IgD-negative memory B cell (primary cell): ENCODE data around the gene CPZ. TPM values are rescaled to one million over a fixed set of nuclear protein-coding genes. Genes with fewer than 3 reads are reported as not detected.
A peak's percentile ranks its signal among the peaks of the same experiment; 100 is the strongest.

Experiments
- H3K27ac Mint-ChIP-seq, 3 donors: one replicate each; pipeline ENCODE4 v1.8.0; 2020 to 2022; ENCODE audit warnings: mild to moderate bottlenecking in 3 of 3, mixed read lengths in 3 of 3, moderate library complexity in 1 of 3
- H3K27me3 Mint-ChIP-seq: one replicate; pipeline ENCODE4 v1.8.0; 2021; ENCODE audit warnings: mixed read lengths
- H3K36me3 Mint-ChIP-seq: one replicate; pipeline ENCODE4 v1.8.0; 2020; ENCODE audit warnings: mild to moderate bottlenecking, mixed read lengths
- H3K4me1 Mint-ChIP-seq, 3 donors: one replicate each; pipeline ENCODE4 v1.8.0; 2020 to 2022; ENCODE audit warnings: mixed read lengths in 3 of 3, mild to moderate bottlenecking in 1 of 3
- H3K4me3 Mint-ChIP-seq, 4 donors: one replicate each; pipeline ENCODE4 v1.8.0; 2020 to 2022; ENCODE audit warnings: mild to moderate bottlenecking in 4 of 4, mixed read lengths in 4 of 4, moderate library complexity in 3 of 4
- H3K9me3 Mint-ChIP-seq, 3 donors: one replicate each; pipeline ENCODE4 v1.8.0; 2020 to 2021; ENCODE audit warnings: mixed read lengths in 3 of 3, mild to moderate bottlenecking in 1 of 3
- polyA plus RNA-seq: library from polyadenylated mRNA; unstranded; fragments of 300-500 nt; fragmentation: Illumina TruSeq; gene quantifications from one replicate; pipeline ENCODE4 v1.2.3, GENCODE V29; 2021

CPZ gene
- polyA plus RNA-seq: not detected

DNA sequence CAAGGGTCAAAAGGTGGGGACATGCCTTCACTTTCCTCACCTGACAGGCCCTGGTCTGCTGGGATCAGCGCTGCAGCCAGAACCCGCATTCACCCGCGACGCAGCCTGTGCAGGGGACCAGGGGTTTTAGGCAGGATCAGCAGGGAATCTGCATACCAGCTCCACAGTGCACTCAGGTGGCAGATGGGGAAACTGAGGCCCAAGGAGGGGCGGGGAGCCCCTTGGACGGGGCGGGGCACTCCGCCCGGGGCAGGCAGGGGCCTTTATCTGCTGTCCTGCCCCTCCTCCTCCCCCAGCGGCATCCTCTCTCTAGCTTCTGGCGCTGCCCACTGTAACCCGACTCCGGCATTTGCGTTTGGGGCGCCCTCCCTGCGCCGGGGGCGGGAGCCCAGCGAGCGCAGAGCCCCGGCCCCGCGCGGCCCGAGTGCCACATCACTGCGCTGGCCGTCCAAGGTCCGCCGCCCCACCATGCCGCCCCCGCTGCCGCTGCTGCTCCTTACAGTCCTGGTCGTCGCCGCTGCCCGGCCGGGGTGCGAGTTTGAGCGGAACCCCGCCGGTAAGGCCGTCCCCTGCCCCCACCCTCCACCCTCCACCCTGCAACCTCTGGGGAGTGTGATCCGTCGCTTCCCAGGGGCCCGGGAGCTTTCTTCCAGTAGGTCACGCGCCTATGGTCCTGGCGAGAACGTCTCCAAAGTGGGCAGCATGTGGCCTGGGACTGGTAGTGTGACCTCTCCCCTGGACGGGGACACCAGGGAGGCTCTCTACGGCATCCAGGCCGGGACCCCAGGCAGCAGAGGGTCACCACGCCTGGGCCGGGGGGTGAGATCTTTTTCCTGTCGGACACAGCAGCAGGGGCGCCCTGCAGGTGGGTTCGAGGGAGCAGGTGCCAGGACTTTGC is at the start of gene CPZ:
Gene CPZ, plus strand, starts transcription at position 400 of the 898 bp plus-strand sequence. Its CDS starts 69 bp downstream, at position 469.
- Mint-ChIP-seq H3K9me3 (no peaks in the 10 kb centered on the region), H3K27ac (no peak within 1 kb of the TSS), H3K4me1 (peaks cover 0 to 2% (median 0%) of the 10 kb centered on the region in 3 donors), H3K36me3 (no peaks in the 10 kb centered on the region), H3K4me3 (no peak within 1 kb of the TSS), H3K27me3 (peaks cover 23% of the 10 kb centered on the region)

DNA sequence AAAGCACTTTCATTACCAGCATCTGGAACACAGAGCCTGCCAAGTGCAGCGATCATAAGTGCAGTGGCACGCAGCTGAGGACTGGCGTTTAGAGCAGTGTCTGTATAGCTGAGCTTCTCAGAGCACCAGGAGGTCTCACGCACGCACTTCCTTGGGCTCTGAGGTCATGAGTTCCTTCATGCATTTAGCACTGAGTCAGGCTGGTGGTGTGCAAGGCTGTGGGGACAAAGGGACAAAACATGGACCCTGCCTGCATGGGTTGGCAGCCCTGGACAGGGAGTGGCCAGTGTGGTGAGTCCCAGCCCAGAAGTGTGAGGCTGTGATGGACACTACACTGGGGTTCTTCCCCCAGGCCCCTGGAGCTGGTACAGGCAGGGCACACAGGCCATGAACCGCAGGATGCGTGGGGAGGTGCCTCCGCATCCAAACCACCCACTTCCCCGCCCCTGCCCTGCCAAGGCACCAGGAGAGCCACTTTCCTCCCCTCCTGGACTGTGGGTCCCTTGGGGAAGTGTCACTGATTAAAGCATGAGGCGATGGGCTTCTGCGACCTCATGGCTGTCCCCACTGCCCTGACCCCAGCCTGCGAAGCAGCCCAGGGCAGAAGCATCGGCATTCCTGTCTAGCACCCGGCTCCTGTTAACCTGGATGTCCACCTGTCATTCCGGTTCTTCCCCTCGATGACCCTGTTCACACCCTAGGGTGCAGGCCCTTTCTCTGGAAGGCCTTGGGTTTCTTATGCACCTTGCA is 49.6 kb upstream of the CPZ start:
- no peaks in the 10 kb centered on the region for H3K27me3 Mint-ChIP-seq
- no peaks in the 10 kb centered on the region for H3K36me3 Mint-ChIP-seq
- H3K27ac Mint-ChIP-seq: no peak overlapping the region
- H3K9me3 Mint-ChIP-seq: no peaks in the 10 kb centered on the region
- H3K4me1 Mint-ChIP-seq: peaks cover 0 to 4% (median 0%) of the 10 kb centered on the region in 3 donors
- H3K4me3 Mint-ChIP-seq: no peak overlapping the region

DNA sequence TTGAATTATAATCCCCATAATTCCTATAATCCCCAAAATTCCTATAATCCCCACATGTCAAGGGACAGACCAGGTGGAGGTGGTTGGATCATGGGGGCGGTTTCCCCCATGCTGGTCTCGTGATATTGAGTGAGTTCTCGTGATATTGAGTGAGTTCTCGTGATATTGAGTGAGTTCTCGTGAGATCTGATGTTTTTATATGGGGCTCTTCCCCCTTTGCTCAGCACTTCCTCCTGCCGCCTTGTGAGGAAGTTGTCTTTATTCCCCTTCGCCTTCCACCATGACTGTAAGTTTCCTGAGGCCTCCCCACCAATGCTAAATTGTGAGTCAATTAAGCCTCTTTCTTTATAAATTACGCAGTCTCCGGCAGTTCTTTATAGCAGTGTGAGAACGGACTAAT is 48.9 kb upstream of the CPZ start:
- H3K4me1 Mint-ChIP-seq: peaks cover 0 to 4% (median 0%) of the 10 kb centered on the region in 3 donors

DNA sequence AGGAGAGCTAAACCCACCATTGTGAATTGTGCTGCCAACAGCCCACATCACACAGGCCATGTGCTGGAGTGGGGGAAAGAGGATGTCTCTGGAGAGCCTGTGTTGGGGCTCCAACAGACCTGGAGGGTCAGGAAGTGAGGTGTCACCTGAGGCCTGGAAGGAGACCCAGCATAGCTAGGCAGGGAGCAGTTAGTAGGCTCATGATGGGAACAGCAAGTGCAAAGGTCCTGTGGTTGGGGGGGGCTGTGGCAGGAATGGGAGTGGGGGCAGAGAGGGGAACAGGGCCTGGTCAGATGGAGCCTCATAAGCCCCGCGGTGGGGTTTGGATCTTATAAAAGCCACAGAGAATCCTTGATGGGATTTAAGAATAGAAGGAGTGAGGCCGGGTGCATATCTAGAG is 48.3 kb upstream of the CPZ start:
- Mint-ChIP-seq H3K27me3 (no peaks in the 10 kb centered on the region), H3K27ac (peak overlapping the region in 1 of 3 donors; percentile 48), H3K9me3 (no peaks in the 10 kb centered on the region), H3K4me1 (peaks cover 0 to 4% (median 0%) of the 10 kb centered on the region in 3 donors), H3K36me3 (no peaks in the 10 kb centered on the region), H3K4me3 (no peak overlapping the region)

More for the DNA sequence above, 48.9 kb upstream of the CPZ start:
- Mint-ChIP-seq H3K27ac (no peak overlapping the region), H3K4me3 (no peak overlapping the region), H3K36me3 (no peaks in the 10 kb centered on the region), H3K9me3 (no peaks in the 10 kb centered on the region), H3K27me3 (no peaks in the 10 kb centered on the region)

DNA sequence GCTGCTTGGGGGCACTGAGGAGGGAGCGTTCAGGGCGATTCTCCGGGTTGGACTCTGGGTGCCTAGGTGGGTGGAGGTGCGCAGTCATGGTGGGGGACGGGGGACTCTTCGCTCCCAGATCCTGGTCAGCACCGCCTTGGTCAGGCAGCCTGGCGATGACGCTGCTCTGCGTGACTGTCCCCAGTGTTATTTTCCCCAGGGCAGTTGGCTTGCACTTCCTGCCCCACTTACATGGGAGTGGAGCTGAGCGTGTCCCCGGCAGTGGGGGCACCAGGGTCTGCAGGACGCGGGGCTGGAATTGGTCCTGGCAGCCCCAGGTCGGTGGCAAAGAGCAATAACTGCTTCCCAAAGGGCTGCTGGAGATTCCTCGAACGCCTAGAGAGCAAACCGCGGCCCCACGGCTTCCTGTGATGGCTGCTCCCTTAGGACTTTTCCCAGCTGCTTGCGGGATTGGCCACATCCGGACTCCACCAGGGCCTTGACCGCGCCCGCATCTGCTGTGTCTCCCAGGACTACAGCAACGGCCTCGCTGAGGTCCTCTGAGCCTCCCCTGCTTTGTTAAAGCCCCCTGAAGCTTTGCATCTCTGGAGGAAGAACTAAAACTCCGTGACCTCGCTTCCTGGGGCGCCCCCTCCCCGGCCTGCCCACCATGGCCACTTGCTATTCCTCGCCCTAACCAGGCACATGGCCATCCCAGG is 47.7 kb upstream of the CPZ start:
- Mint-ChIP-seq H3K4me3 (no peak overlapping the region), H3K4me1 (peaks cover 0 to 3% (median 0%) of the 10 kb centered on the region in 3 donors), H3K27me3 (no peaks in the 10 kb centered on the region), H3K9me3 (no peaks in the 10 kb centered on the region), H3K27ac (peak overlapping the region in 1 of 3 donors; percentile 48), H3K36me3 (no peaks in the 10 kb centered on the region)

DNA sequence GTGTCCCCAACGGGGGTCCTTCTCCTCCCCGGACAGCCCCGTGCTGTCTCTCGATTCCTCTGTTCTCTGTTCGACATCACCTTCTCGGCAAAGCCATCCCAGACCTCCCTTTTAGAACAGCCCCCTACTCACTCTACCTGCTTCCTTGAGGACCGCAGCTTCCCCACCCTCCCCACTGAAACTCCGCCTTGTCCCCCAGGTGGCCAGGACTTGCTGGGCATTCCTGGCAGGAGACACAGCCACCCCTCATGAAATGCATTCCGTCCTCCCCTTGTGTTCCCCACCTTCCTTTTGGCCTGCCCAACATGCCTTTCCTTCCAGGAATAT is 47.2 kb upstream of the CPZ start:
- no peaks in the 10 kb centered on the region for H3K4me1 Mint-ChIP-seq
- H3K27me3 Mint-ChIP-seq: no peaks in the 10 kb centered on the region
- no peaks in the 10 kb centered on the region for H3K9me3 Mint-ChIP-seq
- H3K27ac Mint-ChIP-seq: no peak overlapping the region
- no peak overlapping the region for H3K4me3 Mint-ChIP-seq
- H3K36me3 Mint-ChIP-seq: no peaks in the 10 kb centered on the region

DNA sequence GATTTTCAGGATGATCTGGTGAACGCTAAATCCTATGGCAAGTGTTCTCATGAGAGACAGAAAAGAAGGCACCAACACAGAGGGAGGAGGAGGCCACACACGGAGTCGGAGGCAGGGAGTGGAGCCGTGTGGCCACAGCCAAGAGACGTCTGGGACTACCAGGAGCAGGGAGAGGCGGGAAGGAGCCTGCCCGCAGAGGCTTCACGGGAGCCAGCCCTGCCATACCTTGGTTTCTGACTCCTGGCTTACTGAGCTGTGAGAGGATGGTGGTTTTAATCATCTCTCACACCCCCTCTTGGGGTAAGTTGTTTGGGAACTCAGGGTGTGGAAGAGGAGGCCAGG is 45.8 kb upstream of the CPZ start:
- no peaks in the 10 kb centered on the region for H3K36me3 Mint-ChIP-seq
- H3K4me1 Mint-ChIP-seq: no peaks in the 10 kb centered on the region
- H3K4me3 Mint-ChIP-seq: no peak overlapping the region
- no peaks in the 10 kb centered on the region for H3K27me3 Mint-ChIP-seq
- peaks cover 0 to 2% (median 0%) of the 10 kb centered on the region in 3 donors for H3K9me3 Mint-ChIP-seq
- H3K27ac Mint-ChIP-seq: no peak overlapping the region

DNA sequence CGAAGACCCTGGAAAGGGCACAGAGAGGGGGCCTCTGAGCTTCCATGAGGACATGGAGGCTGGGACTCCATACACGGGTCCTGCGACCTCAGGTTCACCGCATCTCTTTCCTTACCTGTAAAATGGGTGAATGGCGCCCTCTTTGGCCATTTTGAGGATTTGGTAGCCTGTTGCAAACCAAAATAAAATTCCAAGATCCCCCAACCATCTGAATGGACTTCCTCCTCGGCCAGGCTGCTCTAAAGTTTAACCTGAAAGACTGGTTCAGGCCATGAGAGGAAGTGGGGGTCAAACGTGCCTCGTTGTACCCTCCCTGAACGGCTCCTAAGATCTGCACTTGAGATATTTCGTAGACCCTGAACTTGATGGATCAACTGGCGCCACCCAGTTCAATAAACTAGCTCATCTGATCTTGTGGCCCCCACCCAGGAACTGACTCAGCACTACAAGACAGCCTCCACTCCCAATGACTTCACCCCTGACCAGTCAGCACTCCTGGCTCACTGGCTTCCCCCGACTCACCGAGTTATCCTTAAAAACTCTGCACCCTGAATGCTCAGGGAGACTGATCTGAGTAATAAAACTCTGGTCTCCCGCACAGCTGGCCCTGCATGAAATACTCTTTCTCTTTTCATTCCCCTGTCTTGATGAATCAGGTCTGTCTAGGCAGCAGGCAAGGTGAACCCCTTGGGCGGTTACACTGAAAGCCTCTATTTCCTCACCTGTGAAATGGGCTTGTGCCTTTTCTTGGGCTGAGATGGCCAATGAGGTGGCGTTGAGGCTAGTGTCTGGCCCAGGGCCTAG is 45.3 kb upstream of the CPZ start:
- Mint-ChIP-seq H3K27me3 (no peaks in the 10 kb centered on the region), H3K4me3 (no peak overlapping the region), H3K4me1 (no peaks in the 10 kb centered on the region), H3K9me3 (peaks cover 0 to 2% (median 0%) of the 10 kb centered on the region in 3 donors), H3K36me3 (no peaks in the 10 kb centered on the region), H3K27ac (no peak overlapping the region)

DNA sequence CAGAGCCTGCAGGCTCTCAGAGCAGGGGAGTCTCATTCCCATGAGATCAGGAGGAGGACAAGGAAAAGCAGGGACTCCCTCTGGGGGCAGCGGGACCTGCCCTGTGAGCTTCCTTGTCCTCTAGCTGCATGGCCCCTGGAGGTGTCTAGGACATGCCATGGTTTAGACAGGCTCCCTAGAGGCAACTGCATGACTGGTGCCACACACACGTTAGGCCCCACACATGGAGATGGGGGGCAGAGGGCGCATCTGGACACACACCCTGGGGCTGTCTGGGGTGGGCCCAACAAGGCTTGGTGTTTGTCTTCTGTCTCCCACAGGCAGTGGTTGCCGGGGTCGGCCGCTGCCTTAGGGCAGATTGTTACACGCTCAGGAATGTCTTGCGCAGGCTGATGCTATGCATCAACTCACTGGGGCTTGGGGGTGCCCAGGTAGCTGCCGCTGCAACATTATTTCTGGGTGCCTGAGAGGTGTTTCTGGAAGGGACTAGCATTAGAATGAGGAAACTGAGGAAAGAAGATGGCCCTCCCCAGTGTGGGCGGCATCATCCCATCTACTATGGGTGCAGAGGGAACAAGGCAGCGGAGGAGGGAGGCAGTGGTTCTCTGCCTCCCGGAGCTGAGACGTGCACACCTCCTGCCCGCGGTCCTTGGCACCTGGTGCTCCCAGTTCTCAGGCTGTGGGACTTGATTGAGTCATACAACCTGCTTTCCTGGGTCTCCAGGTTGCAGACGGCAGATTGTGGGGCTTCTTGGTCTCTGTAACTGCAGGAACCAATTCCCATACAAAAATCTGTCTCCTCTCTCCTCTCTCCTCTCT is 44.4 kb upstream of the CPZ start:
- Mint-ChIP-seq H3K4me1 (no peaks in the 10 kb centered on the region), H3K27ac (no peak overlapping the region), H3K4me3 (no peak overlapping the region), H3K36me3 (no peaks in the 10 kb centered on the region), H3K27me3 (no peaks in the 10 kb centered on the region), H3K9me3 (peaks cover 0 to 2% (median 0%) of the 10 kb centered on the region in 3 donors)

DNA sequence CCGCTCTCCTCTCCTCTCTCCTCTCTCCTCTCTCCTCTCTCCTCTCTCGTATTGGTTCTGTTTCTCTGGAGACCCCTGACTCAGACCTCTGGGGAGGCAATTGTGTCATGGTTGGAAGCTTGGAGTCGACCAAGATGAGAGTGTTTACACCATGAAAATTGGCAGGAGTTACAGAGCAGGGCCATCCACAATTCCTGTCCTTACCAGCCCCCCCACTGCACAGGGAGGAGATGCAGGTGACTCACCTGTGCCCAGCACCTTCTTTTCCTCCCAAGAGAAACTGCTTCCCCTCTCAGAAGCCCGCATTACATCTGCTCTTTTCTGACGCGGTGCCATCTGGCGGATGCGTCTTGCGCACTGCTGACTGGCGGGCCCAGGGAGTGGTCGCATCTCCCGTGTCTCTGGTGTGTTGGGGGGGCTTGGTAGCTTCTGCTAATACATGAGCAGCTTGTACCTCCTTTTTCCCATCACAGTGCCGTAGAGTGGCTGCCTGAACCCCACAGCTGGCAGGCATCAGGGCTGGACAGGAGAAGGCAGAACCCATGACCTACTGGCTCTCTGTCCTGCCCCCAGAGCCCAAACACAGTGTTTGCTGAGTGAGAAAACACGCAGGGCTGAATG is 43.7 kb upstream of the CPZ start:
- Mint-ChIP-seq H3K27me3 (no peaks in the 10 kb centered on the region), H3K4me3 (no peak overlapping the region), H3K36me3 (no peaks in the 10 kb centered on the region), H3K9me3 (peaks cover 0 to 2% (median 0%) of the 10 kb centered on the region in 3 donors), H3K4me1 (no peaks in the 10 kb centered on the region), H3K27ac (no peak overlapping the region)

DNA sequence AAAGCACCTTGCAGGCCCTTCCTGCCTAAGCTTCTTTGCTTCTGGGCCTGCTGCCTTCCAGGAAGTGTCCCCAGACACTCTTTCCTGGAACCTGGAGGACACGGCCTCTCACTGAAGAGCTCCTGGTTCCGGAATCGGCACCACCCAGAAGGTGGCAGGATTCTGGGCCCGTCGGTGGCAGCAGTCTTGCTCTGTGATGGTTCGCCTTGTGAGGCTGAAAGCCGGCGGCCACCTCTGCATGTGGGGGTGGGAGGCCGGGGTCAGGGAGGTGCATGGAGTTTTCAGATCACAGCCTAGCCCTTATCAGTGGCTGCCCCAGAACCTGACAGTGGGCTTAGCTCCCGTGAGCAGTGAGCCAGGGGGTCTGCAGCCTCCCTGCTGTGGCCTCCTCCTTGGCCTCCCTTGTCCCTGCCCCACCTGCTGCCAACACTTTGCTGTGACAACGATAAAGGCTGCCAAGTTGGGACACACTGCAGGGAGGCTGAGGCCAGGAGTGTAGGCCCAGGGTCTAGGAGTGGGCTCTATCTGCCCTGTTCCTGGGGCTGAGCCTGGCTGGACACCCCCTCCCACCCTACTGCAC is 43.1 kb upstream of the CPZ start:
- H3K36me3 Mint-ChIP-seq: no peaks in the 10 kb centered on the region
- no peaks in the 10 kb centered on the region for H3K27me3 Mint-ChIP-seq
- no peak overlapping the region for H3K27ac Mint-ChIP-seq
- no peak overlapping the region for H3K4me3 Mint-ChIP-seq
- no peaks in the 10 kb centered on the region for H3K4me1 Mint-ChIP-seq
- H3K9me3 Mint-ChIP-seq: peaks cover 0 to 2% (median 0%) of the 10 kb centered on the region in 3 donors

DNA sequence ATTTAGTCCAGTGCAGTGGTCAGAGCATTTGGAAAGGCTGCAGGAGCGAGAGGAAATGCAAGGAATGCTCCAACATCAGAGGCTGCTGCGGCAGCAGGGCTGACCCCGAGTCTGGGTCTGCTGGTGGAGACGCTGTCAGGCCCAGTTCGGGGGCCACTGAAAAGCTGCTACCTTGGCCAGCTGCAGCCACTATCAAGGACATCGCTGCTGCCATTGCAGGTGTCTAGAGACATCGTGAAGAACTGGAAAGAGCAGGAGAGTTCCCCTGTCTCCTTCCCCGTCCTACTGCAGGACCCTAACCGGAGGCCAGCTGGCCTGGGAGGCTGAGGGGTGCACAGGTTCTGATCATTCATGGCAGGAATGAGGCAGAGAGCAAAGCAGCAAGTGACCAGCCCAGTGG is 41.9 kb upstream of the CPZ start:
- no peaks in the 10 kb centered on the region for H3K36me3 Mint-ChIP-seq
- no peak overlapping the region for H3K4me3 Mint-ChIP-seq
- H3K27me3 Mint-ChIP-seq: no peaks in the 10 kb centered on the region
- no peak overlapping the region for H3K27ac Mint-ChIP-seq
- H3K4me1 Mint-ChIP-seq: no peaks in the 10 kb centered on the region
- peaks cover 0 to 2% (median 0%) of the 10 kb centered on the region in 3 donors for H3K9me3 Mint-ChIP-seq

DNA sequence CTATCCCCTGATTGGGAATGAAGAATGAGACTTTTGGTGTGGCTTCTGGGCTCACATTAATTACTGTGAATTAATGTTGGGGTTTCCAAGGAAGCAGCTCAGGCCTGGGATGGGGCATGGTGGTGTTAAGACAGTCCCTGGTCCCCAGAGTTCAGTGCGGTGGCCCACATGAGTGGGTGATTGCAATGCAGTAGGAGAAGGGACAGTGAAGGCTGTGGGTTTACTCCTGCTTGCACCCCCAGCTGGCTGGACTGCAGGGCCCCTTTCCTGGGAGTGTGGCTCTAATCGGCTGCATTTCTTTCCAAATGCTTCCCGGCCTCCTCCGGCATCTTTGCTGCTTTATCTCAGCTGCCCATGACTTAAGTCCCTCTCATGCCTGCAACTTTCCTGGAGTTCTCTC is 40.5 kb upstream of the CPZ start:
- Mint-ChIP-seq H3K27me3 (no peaks in the 10 kb centered on the region), H3K9me3 (peaks cover 0 to 2% (median 0%) of the 10 kb centered on the region in 3 donors), H3K4me3 (no peak overlapping the region), H3K4me1 (no peaks in the 10 kb centered on the region), H3K27ac (no peak overlapping the region), H3K36me3 (no peaks in the 10 kb centered on the region)
